K562 (cell line): Measurements from ENCODE around the gene CSF1. TPM values are rescaled to one million over a fixed set of nuclear protein-coding genes. Genes with fewer than 3 reads are reported as not detected.

ENCODE experiments used
- ATAC-seq: fragments of 200-7000 bp; cut with Tn5 transposase; 3 replicates; pipeline ENCODE4 v1.9.1; 2020; ENCODE audit warnings: moderate library complexity
- BruUV-seq: library from RNA; stranded (reverse); fragments of 400-500 nt; replicated peaks from 2 replicates; lab custom pipeline; 2021; lab: Mats Ljungman, UMichigan
- CTCF ChIA-PET: fragments of 300-600 bp; formaldehyde crosslinking; extraction: SDS; loops from one replicate; lab custom pipeline; 2021; ENCODE audit warnings: low intra/inter-chr PET ratio; lab: Yijun Ruan, JAX
- POLR2A ChIA-PET: fragments of 300-600, 350-650 bp; sonication (Branson Sonifier 250); formaldehyde crosslinking; extraction: SDS; loops from one replicate; lab custom pipeline; 2021; ENCODE audit warnings: antibody characterized with exemption, inconsistent platforms; lab: Yijun Ruan, JAX
- DNase-seq, 4 experiments: peaks; one replicate each; pipeline versions ENCODE4 v3.0.0 to v3.0.0-alpha.2; 2011 to 2018; ENCODE audit warnings: low spot score in 3 of 4, mixed read lengths in 3 of 4; ENCODE audit errors: extremely low read depth in 1 of 4
- FAIRE-seq: peaks from 2 replicates; lab custom pipeline; 2011; peaks lifted over from hg19 to GRCh38; lab: Jason Lieb, UNC
- H2AFZ ChIP-seq: 2 replicates; pipeline ENCODE4 v1.6.0; 2011; ENCODE audit warnings: low read depth, low read length, control low read depth, inconsistent platforms
- H3K27ac ChIP-seq: fragments of 200-600 bp; 3 replicates; pipeline ENCODE4 v1.8.0; 2011; ENCODE audit warnings: low read depth, mild to moderate bottlenecking, control low read depth, inconsistent platforms, low read length, moderate library complexity, mixed read lengths; ENCODE audit errors: extremely low read depth
- H3K27me3 ChIP-seq, 2 experiments: fragments of 300-600 bp in 1 of 2; 2 replicates in 1 of 2; 3 replicates in 1 of 2; pipeline versions ENCODE4 v1.6.0 to v1.8.0; 2011; ENCODE audit warnings: inconsistent platforms in 2 of 2, low read length in 2 of 2, mild to moderate bottlenecking in 1 of 2, mixed read lengths in 1 of 2, moderate library complexity in 1 of 2; ENCODE audit not compliant: control insufficient read depth in 2 of 2, insufficient read depth in 2 of 2
- H3K36me3 ChIP-seq: fragments of 300-600 bp; 3 replicates; pipeline ENCODE4 v1.8.0; 2011; ENCODE audit warnings: mild to moderate bottlenecking, low read length, inconsistent platforms; ENCODE audit not compliant: control insufficient read depth, insufficient read depth
- H3K4me1 ChIP-seq, 2 experiments: fragments of 200-600 bp in 1 of 2; replicated peaks in 1 of 2; 2 replicates in 1 of 2; 3 replicates in 1 of 2; pipeline versions ENCODE4 v1.5.1 to v1.8.0; 2011; ENCODE audit warnings: inconsistent platforms in 2 of 2, low read length in 2 of 2, mild to moderate bottlenecking in 1 of 2, mixed read lengths in 1 of 2, moderate library complexity in 1 of 2; ENCODE audit not compliant: control insufficient read depth in 2 of 2, insufficient read depth in 2 of 2
- H3K4me2 ChIP-seq: 2 replicates; pipeline ENCODE4 v1.6.1; 2011; ENCODE audit warnings: low read length, control low read depth, inconsistent platforms, mixed read lengths; ENCODE audit not compliant: insufficient read depth
- H3K4me3 ChIP-seq: fragments of 200-600 bp; sonication (generic), shearing (Covaris generic); 2 replicates; pipeline ENCODE4 v1.5.1; 2016; ENCODE audit warnings: control low read depth, inconsistent platforms
- H3K79me2 ChIP-seq: fragments of 200-600 bp; 3 replicates; pipeline ENCODE4 v1.8.0; 2011; ENCODE audit warnings: low read length, inconsistent platforms; ENCODE audit not compliant: control insufficient read depth, insufficient read depth
- H3K9ac ChIP-seq, 2 experiments: 2 replicates each; pipeline versions ENCODE4 v1.6.0 to v1.6.1; 2011; ENCODE audit warnings: low read depth in 2 of 2, low read length in 2 of 2, control low read depth in 1 of 2, inconsistent platforms in 1 of 2, mild to moderate bottlenecking in 1 of 2, mixed read lengths in 1 of 2; ENCODE audit not compliant: insufficient read depth in 1 of 2
- H3K9me1 ChIP-seq: one replicate; pipeline ENCODE4 v1.6.0; 2011; ENCODE audit warnings: inconsistent platforms, mild to moderate bottlenecking, low read length, moderate library complexity; ENCODE audit not compliant: control insufficient read depth, insufficient read depth
- H3K9me3 ChIP-seq: replicated peaks from 2 replicates; pipeline ENCODE4 v1.5.1; 2011; ENCODE audit warnings: low read depth, low read length, inconsistent platforms; ENCODE audit not compliant: control insufficient read depth, insufficient read depth
- H4K20me1 ChIP-seq: replicated peaks from 2 replicates; pipeline ENCODE4 v1.6.1; 2011; ENCODE audit warnings: low read length, inconsistent platforms, mixed read lengths; ENCODE audit not compliant: control insufficient read depth, insufficient read depth
- FOXP1 ChIP-seq: sonication (generic); formaldehyde crosslinking; IDR thresholded peaks from 2 replicates; pipeline ENCODE4 v1.8.0; 2022; ENCODE audit warnings: mild to moderate bottlenecking, missing genetic modification reagents
- WHSC1 ChIP-seq: IDR thresholded peaks from one replicate; pipeline ENCODE4 v1.6.1; 2012; ENCODE audit warnings: low read length, control low read depth, inconsistent platforms
- WGBS: fragments of 100-300 bp; shearing (Covaris generic); methylation state at CpG from one replicate; pipeline ENCODE4 v1.1.6; 2016; ENCODE audit warnings: low coverage, mixed read lengths; ENCODE audit not compliant: insufficient coverage; ENCODE audit errors: missing lambda C conversion rate; 5-methylcytosine and 5-hydroxymethylcytosine counted together
- in situ Hi-C: fragments of 300-500 bp; cut with MboI; formaldehyde crosslinking; loops from 4 replicates; pipeline ENCODE4 v1.15.0; 2018; ENCODE audit warnings: inconsistent platforms, mixed read lengths
- intact Hi-C: fragments of 100-400 bp; cut with micrococcal nuclease; formaldehyde crosslinking; loops from 2 replicates; pipeline ENCODE4 v1.14.2; 2022
- polyA plus RNA-seq, 8 experiments: library from polyadenylated mRNA; depleted of rRNA in 4 of 8; stranded (reverse) in 5 of 8; unstranded in 3 of 8; fragments of >200 nt; fragmentation: Nextera tagmentation in 2 of 8; fragmentation: Illumina TruSeq in 1 of 8; extraction: Ambion mirVana in 2 of 8; extraction: Trizol in 1 of 8; gene quantifications; 2 replicates each; pipeline versions ENCODE4 v1.2.1 to v1.2.3, GENCODE V29; 2011 to 2014; ENCODE audit warnings: inconsistent platforms in 1 of 8, missing spikeins in 1 of 8
- total RNA-seq, 7 experiments: library from RNA; depleted of rRNA in 6 of 7; stranded (reverse); fragments of >200 nt in 6 of 7; fragmentation: Illumina TruSeq in 2 of 7; extraction: Trizol in 2 of 7; gene quantifications; 2 replicates each; pipeline versions ENCODE4 v1.2.1 to v1.2.3, GENCODE V29; 2011 to 2021; ENCODE audit warnings: low replicate concordance in 1 of 7
- TF ChIP-seq, protein P1 (sequence below): sonication (generic); formaldehyde crosslinking; IDR thresholded peaks from 2 replicates; pipeline ENCODE4 v1.8.1; 2023; ENCODE audit warnings: mild to moderate bottlenecking, missing genetic modification reagents
- TF ChIP-seq, protein P2 (sequence below): sonication (generic); formaldehyde crosslinking; IDR thresholded peaks from 2 replicates; pipeline ENCODE4 v1.9.0; 2022; ENCODE audit warnings: mild to moderate bottlenecking, missing genetic modification reagents

CSF1 gene
- total and polyA plus RNA-seq, 9 of the 15 experiments (the other 6 are each of a cell fraction or from before 2014, with no cell fraction given) = 0.18 to 11.8 (median 2.8) TPM

GRCh38 chr1:109922326-109922725 is 11.7 kb downstream of the CSF1 start:
- no peak for DNase-seq
- CTCF ChIA-PET = interaction anchor here (0.8 kb wide), 1 partner anchor 61 kb away, joined by 3 read pairs; no protein-coding TSS in a partner anchor
- Histone ChIP-seq H3K4me1 (peaks cover 19 to 41% of the 10 kb centered on the region in 2 experiments), H3K4me2 (no peak overlapping the region), H3K9me1 (no peaks in the 10 kb centered on the region), H3K27me3 (no peaks in the 10 kb centered on the region), H3K36me3 (peaks cover 84% of the 10 kb centered on the region), H3K9ac (peak overlapping the region in 1 of 2 experiments; percentile 65; a peak in 1 of 4 replicates), H3K79me2 (no peaks in the 10 kb centered on the region), H3K9me3 (peaks cover 3% of the 10 kb centered on the region; the same call in 1 of the 2 replicates), H4K20me1 (no peaks in the 10 kb centered on the region), H2AFZ (no peak overlapping the region), H3K27ac (no peak overlapping the region), H3K4me3 (no peak overlapping the region)
- FAIRE-seq = no peak
- intact Hi-C loops (no loop called here), in situ Hi-C loops (no loop called here)
- ATAC-seq = no peak
- no TSS peak for BruUV-seq
- 72% methylated on average over 8 of the region's 8 CpGs for WGBS
- POLR2A ChIA-PET = interaction anchor here (0.9 to 1.8 kb wide), 3 partner anchors 10 to 62 kb away, joined by 3 to 7 read pairs (median 4); partner anchors contain the start of gene AHCYL1
- TF ChIP-seq FOXP1 (CRISPR knock-in tag) = 0 out of 2 replicates have a peak, but pooled peaks have one; percentile 32
- TF ChIP-seq WHSC1 = no peak
- TF ChIP-seq, protein P1, sequence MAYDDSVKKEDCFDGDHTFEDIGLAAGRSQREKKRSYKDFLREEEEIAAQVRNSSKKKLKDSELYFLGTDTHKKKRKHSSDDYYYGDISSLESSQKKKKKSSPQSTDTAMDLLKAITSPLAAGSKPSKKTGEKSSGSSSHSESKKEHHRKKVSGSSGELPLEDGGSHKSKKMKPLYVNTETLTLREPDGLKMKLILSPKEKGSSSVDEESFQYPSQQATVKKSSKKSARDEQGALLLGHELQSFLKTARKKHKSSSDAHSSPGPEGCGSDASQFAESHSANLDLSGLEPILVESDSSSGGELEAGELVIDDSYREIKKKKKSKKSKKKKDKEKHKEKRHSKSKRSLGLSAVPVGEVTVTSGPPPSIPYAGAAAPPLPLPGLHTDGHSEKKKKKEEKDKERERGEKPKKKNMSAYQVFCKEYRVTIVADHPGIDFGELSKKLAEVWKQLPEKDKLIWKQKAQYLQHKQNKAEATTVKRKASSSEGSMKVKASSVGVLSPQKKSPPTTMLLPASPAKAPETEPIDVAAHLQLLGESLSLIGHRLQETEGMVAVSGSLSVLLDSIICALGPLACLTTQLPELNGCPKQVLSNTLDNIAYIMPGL (CRISPR knock-in tag) = no peak
- TF ChIP-seq, protein P2, sequence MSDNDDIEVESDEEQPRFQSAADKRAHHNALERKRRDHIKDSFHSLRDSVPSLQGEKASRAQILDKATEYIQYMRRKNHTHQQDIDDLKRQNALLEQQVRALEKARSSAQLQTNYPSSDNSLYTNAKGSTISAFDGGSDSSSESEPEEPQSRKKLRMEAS (CRISPR knock-in tag) = 0 out of 2 replicates have a peak, but pooled peaks have one; percentile 16
